Natural killer cell (primary cell): ENCODE results near the gene TRIM32. TPM values are rescaled to one million over a fixed set of nuclear protein-coding genes. Genes with fewer than 3 reads are reported as not detected.

Experiments used
- ATAC-seq, 3 donors: fragments of 150-1000 bp in 2 of 3; fragments of 200-7000 bp in 1 of 3; cut with Tn5 transposase; 1 replicate in 1 of 3; 2 replicates in 2 of 3; pipeline ENCODE4 v1.10.0; 2021; ENCODE audit warnings: mild to moderate bottlenecking in 2 of 3, moderate library complexity in 2 of 3
- DNase-seq, 2 donors: peaks; one replicate each; pipeline versions ENCODE4 v3.0.0 to v3.0.0-alpha.2; 2013 to 2021; ENCODE audit warnings: mixed read lengths in 1 of 2
- H3K27ac ChIP-seq: one replicate; pipeline ENCODE4 v1.5.1; 2013; ENCODE audit warnings: mild to moderate bottlenecking, low read length
- H3K27me3 ChIP-seq: one replicate; pipeline ENCODE4 v1.6.1; 2013; ENCODE audit warnings: low read length; ENCODE audit not compliant: control insufficient read depth, insufficient read depth
- H3K36me3 ChIP-seq: one replicate; pipeline ENCODE4 v1.6.1; 2013; ENCODE audit warnings: low read length; ENCODE audit not compliant: control insufficient read depth, insufficient read depth
- H3K4me1 ChIP-seq: one replicate; pipeline ENCODE4 v1.6.1; 2013; ENCODE audit warnings: low read length; ENCODE audit not compliant: control insufficient read depth, insufficient read depth
- H3K4me3 ChIP-seq: one replicate; pipeline ENCODE4 v1.5.1; 2013; ENCODE audit warnings: low read length
- H3K9me3 ChIP-seq: one replicate; pipeline ENCODE4 v1.6.1; 2013; ENCODE audit warnings: low read length; ENCODE audit not compliant: control insufficient read depth, insufficient read depth
- H3K27ac Mint-ChIP-seq, 2 donors: one replicate each; pipeline ENCODE4 v1.8.0; 2022; ENCODE audit warnings: mild to moderate bottlenecking in 2 of 2, mixed read lengths in 2 of 2, moderate library complexity in 1 of 2
- H3K27me3 Mint-ChIP-seq, 2 donors: one replicate each; pipeline ENCODE4 v1.8.0; 2022; ENCODE audit warnings: low read depth in 2 of 2, mixed read lengths in 2 of 2
- H3K36me3 Mint-ChIP-seq: one replicate; pipeline ENCODE4 v1.8.0; 2022; ENCODE audit warnings: mixed read lengths
- H3K4me1 Mint-ChIP-seq, 2 donors: one replicate each; pipeline ENCODE4 v1.8.0; 2022; ENCODE audit warnings: mixed read lengths in 2 of 2
- H3K4me3 Mint-ChIP-seq: one replicate; pipeline ENCODE4 v1.8.0; 2022; ENCODE audit warnings: mild to moderate bottlenecking, moderate library complexity, mixed read lengths
- H3K9me3 Mint-ChIP-seq, 2 donors: one replicate each; pipeline ENCODE4 v1.8.0; 2022; ENCODE audit warnings: mixed read lengths in 2 of 2
- CTCF ChIP-seq: fragments of 200-600 bp; IDR thresholded peaks from one replicate; pipeline ENCODE4 v1.8.0; 2022; ENCODE audit warnings: antibody characterized with exemption
- WGBS: methylation state at CpG from one replicate; pipeline ENCODE4 v1.1.7; 2013; ENCODE audit warnings: missing lambda C conversion rate; ENCODE audit not compliant: insufficient coverage; 5-methylcytosine and 5-hydroxymethylcytosine counted together
- intact Hi-C: fragments of 100-400 bp; cut with micrococcal nuclease; formaldehyde crosslinking; loops from one replicate; pipeline ENCODE4 v1.14.2; 2022
- total RNA-seq, 4 donors: library from RNA; stranded (reverse); fragments of 120-200 nt in 1 of 4; gene quantifications; one replicate each; pipeline versions ENCODE4 v1.2.3 to v1.2.4, GENCODE V29; 2013 to 2022

Gene TRIM32
- total RNA-seq, 3 donors from 2014 or later (not counting 1 experiment from before 2014, with no cell fraction given), result 8.1 to 12.6 (median 10.8) TPM

- no peaks in the 10 kb centered on the region for H3K36me3 Mint-ChIP-seq
- Histone ChIP-seq H3K4me3 (no peak overlapping the region), H3K36me3 (no peaks in the 10 kb centered on the region), H3K9me3 (no peaks in the 10 kb centered on the region), H3K27me3 (no peaks in the 10 kb centered on the region), H3K27ac (no peak overlapping the region), H3K4me1 (no peaks in the 10 kb centered on the region)
- H3K27me3 Mint-ChIP-seq, result no peaks in the 10 kb centered on the region
- no peaks in the 10 kb centered on the region for H3K9me3 Mint-ChIP-seq
- intact Hi-C loops, result no loop called here
- 98% methylated on average over 3 of the region's 4 CpGs for WGBS
- no peaks in the 10 kb centered on the region for H3K4me1 Mint-ChIP-seq
- no peak for DNase-seq
- H3K27ac Mint-ChIP-seq, result no peak overlapping the region
- ATAC-seq, result no peak
- no peak overlapping the region for H3K4me3 Mint-ChIP-seq
- no peak for TF ChIP-seq CTCF
These were observed 39.6 kb upstream of the TRIM32 start for GRCh38 chr9:116647515-116647809.

GRCh38 chr9:116653348-116654058 lies 33.6 kb upstream of the TRIM32 start:
- WGBS, result 88% methylated on average over 6 of the region's 7 CpGs
- Histone ChIP-seq H3K36me3 (no peaks in the 10 kb centered on the region), H3K9me3 (no peaks in the 10 kb centered on the region), H3K4me3 (no peak overlapping the region), H3K27ac (no peak overlapping the region), H3K4me1 (no peaks in the 10 kb centered on the region), H3K27me3 (no peaks in the 10 kb centered on the region)
- Mint-ChIP-seq H3K27ac (no peak overlapping the region), H3K27me3 (no peaks in the 10 kb centered on the region), H3K9me3 (no peaks in the 10 kb centered on the region), H3K4me3 (no peak overlapping the region), H3K36me3 (no peaks in the 10 kb centered on the region), H3K4me1 (no peaks in the 10 kb centered on the region)
- ATAC-seq (no peak), DNase-seq (no peak)
- TF ChIP-seq CTCF, result no peak
- intact Hi-C loops, result no loop called here

DNA sequence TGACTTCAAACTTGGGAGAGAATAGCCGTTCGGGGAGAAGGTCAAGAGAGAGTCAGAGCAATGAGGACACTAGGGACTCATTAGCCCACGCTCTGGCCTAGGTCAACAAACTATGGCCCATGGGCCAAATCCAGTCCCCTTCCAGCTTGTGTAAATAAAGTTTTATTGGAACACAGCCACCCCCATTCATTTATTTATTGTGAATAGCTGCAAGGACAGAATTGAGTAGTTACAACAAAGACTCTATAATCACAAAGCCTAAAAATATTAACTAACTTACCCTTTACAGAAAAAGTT lies 33.1 kb upstream of the TRIM32 start:
- no peak overlapping the region for H3K27ac Mint-ChIP-seq

More for the DNA sequence above, 33.1 kb upstream of the TRIM32 start:
- H3K36me3 ChIP-seq, result no peaks in the 10 kb centered on the region
- H3K36me3 Mint-ChIP-seq, result no peaks in the 10 kb centered on the region
- no peaks in the 10 kb centered on the region for H3K9me3 ChIP-seq
- no peak for TF ChIP-seq CTCF
- no peaks in the 10 kb centered on the region for H3K27me3 ChIP-seq
- no peaks in the 10 kb centered on the region for H3K4me1 Mint-ChIP-seq
- no peak for DNase-seq
- H3K27ac ChIP-seq, result no peak overlapping the region
- no peak overlapping the region for H3K4me3 ChIP-seq
- H3K27me3 Mint-ChIP-seq, result no peaks in the 10 kb centered on the region
- H3K9me3 Mint-ChIP-seq, result no peaks in the 10 kb centered on the region
- no peak for ATAC-seq
- 96% methylated on average over 3 of the region's 3 CpGs for WGBS
- no peaks in the 10 kb centered on the region for H3K4me1 ChIP-seq
- H3K4me3 Mint-ChIP-seq, result no peak overlapping the region
- intact Hi-C loops, result no loop called here
